Subcutaneous adipose tissue (tissue), 4 donors: Measurements from ENCODE around the gene ERICH2. TPM values are rescaled to one million over a fixed set of nuclear protein-coding genes. Genes with fewer than 3 reads are reported as not detected.

Source experiments
- CTCF ChIP-seq: fragments of 450-650 bp; IDR thresholded peaks from one replicate; pipeline ENCODE4 v1.5.1; 2016; ENCODE audit warnings: low read depth, mild to moderate bottlenecking, control low read depth, antibody characterized with exemption, moderate library complexity
- total RNA-seq, 4 donors: library from RNA; depleted of rRNA; stranded (reverse); fragments of >200 nt; gene quantifications; one replicate each; pipeline ENCODE4 v1.1.0, GENCODE V29; 2016

Gene ERICH2
- 1 to 10 TPM in 1 of 4 donors, not detected in 3; 1.0 TPM for total RNA-seq

GRCh38 chr2:170770008-170770605 is at the start of gene ERICH2:
TSS of gene ERICH2 (plus strand) at chr2:170770378. CDS start at chr2:170770682, 304 bp downstream.
- no peak for TF ChIP-seq CTCF

- TF ChIP-seq CTCF: no peak
Measured at GRCh38 chr2:170721678-170722077, 48.5 kb upstream of the ERICH2 start.

DNA sequence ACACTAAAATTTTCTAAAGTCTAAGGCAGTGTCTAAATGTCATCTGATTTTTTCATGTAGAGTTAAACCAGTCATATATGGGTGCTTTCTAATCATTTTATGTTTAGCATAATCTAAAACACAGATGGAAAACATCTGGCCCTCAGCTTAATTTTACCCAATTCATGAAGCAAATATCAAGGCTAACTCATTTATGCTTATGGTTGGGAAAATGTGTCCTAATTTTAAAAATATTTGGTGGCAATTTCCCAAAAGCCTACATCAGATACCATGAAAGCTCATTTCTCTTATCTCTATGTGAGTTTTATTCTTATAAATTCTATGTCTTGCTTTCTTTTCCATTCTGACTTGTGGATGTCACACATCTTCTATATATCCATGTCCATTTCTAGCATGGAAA is 47.9 kb upstream of the ERICH2 start:
- TF ChIP-seq CTCF: no peak

GRCh38 chr2:170723446-170723958 is 46.7 kb upstream of the ERICH2 start:
- TF ChIP-seq CTCF: no peak

- TF ChIP-seq CTCF: no peak
Measured at GRCh38 chr2:170733798-170734600, 36.2 kb upstream of the ERICH2 start.

GRCh38 chr2:170736628-170737027 is 33.5 kb upstream of the ERICH2 start:
- no peak for TF ChIP-seq CTCF

DNA sequence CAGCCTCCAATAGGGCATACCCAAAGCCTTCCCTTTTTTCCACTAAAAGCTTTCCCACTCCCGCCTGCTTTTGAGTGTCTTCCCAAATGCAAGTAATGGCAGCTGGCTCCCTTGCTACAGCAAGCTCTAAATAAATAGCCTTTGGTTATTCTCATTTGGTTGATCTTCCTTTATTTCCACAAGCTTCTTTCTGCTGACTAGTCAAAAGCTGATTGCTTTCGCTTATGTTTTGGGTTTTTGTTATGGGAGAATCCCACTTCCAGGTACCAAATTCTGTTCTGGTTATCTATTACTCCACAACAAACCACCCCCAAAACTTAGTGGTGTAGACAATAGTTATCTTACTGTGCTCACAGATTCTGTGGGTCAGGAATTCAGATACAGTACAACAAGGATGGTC is 32.8 kb upstream of the ERICH2 start:
- no peak for TF ChIP-seq CTCF
